Tibial artery (tissue), 4 donors: ENCODE data around the gene TGM3.

Experiments
- DNase-seq, 2 donors: peaks; one replicate each; pipeline ENCODE4 v3.0.0-alpha.2; 2019
- H3K27ac ChIP-seq, 2 donors: fragments of 200-600 bp; sonication (generic) in 1 of 2; 1 replicate in 1 of 2; 2 replicates in 1 of 2; pipeline ENCODE4 v1.5.1; 2018 to 2019; ENCODE audit warnings: mild to moderate bottlenecking in 1 of 2
- H3K27me3 ChIP-seq, 2 donors: fragments of 200-600 bp; sonication (generic) in 1 of 2; one replicate each; pipeline versions ENCODE4 v1.5.1 to v1.6.0; 2016 to 2019
- H3K36me3 ChIP-seq, 3 donors: fragments of 200-600 bp; sonication (generic) in 2 of 3; one replicate each; pipeline ENCODE4 v1.5.1; 2016 to 2019; ENCODE audit warnings: mild to moderate bottlenecking in 2 of 3
- H3K4me1 ChIP-seq, 4 donors: fragments of 200-600 bp; sonication (generic) in 2 of 4; 1 replicate in 3 of 4; 2 replicates in 1 of 4; pipeline ENCODE4 v1.5.1; 2016 to 2019
- H3K4me3 ChIP-seq, 2 donors: fragments of 200-600 bp; sonication (generic) in 1 of 2; 1 replicate in 1 of 2; 2 replicates in 1 of 2; pipeline ENCODE4 v1.5.1; 2018 to 2019; ENCODE audit warnings: mild to moderate bottlenecking in 2 of 2
- H3K9me3 ChIP-seq, 3 donors: fragments of 200-600 bp; sonication (generic) in 1 of 3; one replicate each; pipeline ENCODE4 v1.5.1; 2016 to 2019
- CTCF ChIP-seq, 2 experiments: fragments of 200-600 bp in 1 of 2; fragments of 450-650 bp in 1 of 2; IDR thresholded peaks; one replicate each; pipeline ENCODE4 v1.5.1; 2017 to 2019; ENCODE audit warnings: antibody characterized with exemption in 2 of 2, mild to moderate bottlenecking in 1 of 2, moderate library complexity in 1 of 2
- intact Hi-C: fragments of 100-400 bp; cut with DNase I; formaldehyde crosslinking; loops from one replicate; pipeline ENCODE4 v1.15.0; 2023; ENCODE audit warnings: low total_unique reads

TGM3 gene

GRCh38 chr20:2380601-2381000 is 84.8 kb downstream of the TGM3 start, which contains the start of gene TGM6:
Gene TGM6 (plus strand): TSS chr20:2380901. CDS start chr20:2380969, 68 bp downstream.
- TF ChIP-seq CTCF (IDR thresholded peaks at IDR 0.05) = no peak

GRCh38 chr20:2381303-2381702 is 85.5 kb downstream of the TGM3 start:
- no peaks in the 10 kb centered on the region for H3K36me3 ChIP-seq
- H3K4me1 ChIP-seq = no peaks in the 10 kb centered on the region
- H3K9me3 ChIP-seq = no peaks in the 10 kb centered on the region
- H3K27me3 ChIP-seq = peaks cover 0 to 2% of the 10 kb centered on the region in 2 donors
- no peak for TF ChIP-seq CTCF (IDR thresholded peaks at IDR 0.05)
- no peak overlapping the region for H3K4me3 ChIP-seq
- intact Hi-C loops = no loop called here
- no peak overlapping the region for H3K27ac ChIP-seq
- DNase-seq = no peak

More at GRCh38 chr20:2380601-2381000, 84.8 kb downstream of the TGM3 start, which contains the start of gene TGM6:
- DNase-seq = no peak
- Histone ChIP-seq H3K4me1 (no peaks in the 10 kb centered on the region), H3K4me3 (no peak within 1 kb of the TSS), H3K27me3 (peaks cover 0 to 2% of the 10 kb centered on the region in 2 donors), H3K27ac (no peak within 1 kb of the TSS), H3K9me3 (no peaks in the 10 kb centered on the region), H3K36me3 (no peaks in the 10 kb centered on the region)
- intact Hi-C loops = no loop called here

DNA sequence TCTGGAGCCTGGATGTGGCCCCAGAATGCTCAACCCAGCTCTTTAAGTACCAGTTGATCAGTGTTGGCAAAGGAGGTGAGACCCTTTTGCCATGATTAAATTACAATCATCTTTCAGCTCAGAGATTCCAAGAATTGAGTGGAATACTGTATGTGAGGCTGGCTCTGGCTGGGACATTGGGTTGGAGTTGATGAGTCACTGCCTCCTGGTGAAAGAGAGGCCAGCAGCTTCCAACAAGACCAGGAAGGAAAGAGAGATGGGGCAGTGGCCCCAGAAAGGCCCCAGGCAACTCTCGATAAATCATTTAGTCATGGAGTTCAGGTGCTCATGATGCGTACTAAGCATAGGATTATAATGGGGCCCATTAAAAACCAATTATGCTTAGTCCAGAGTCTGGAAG is 87.0 kb downstream of the TGM3 start:
- H3K4me3 ChIP-seq = no peak overlapping the region
- peaks cover 0 to 8% (median 5%) of the 10 kb centered on the region in 3 donors for H3K9me3 ChIP-seq
- no peak for DNase-seq
- H3K4me1 ChIP-seq = no peaks in the 10 kb centered on the region
- intact Hi-C loops = no loop called here
- TF ChIP-seq CTCF (IDR thresholded peaks at IDR 0.05) = no peak
- peaks cover 0 to 2% of the 10 kb centered on the region in 2 donors for H3K27me3 ChIP-seq
- no peaks in the 10 kb centered on the region for H3K36me3 ChIP-seq
- H3K27ac ChIP-seq = no peak overlapping the region

GRCh38 chr20:2385026-2385425 is 89.2 kb downstream of the TGM3 start:
- Histone ChIP-seq H3K4me1 (no peaks in the 10 kb centered on the region), H3K36me3 (no peaks in the 10 kb centered on the region), H3K9me3 (peaks cover 0 to 22% (median 5%) of the 10 kb centered on the region in 3 donors), H3K27me3 (peaks cover 0 to 2% of the 10 kb centered on the region in 2 donors), H3K27ac (no peak overlapping the region), H3K4me3 (no peak overlapping the region)
- TF ChIP-seq CTCF (IDR thresholded peaks at IDR 0.05) = no peak
- intact Hi-C loops = no loop called here
- DNase-seq = no peak

GRCh38 chr20:2385496-2385895 is 89.7 kb downstream of the TGM3 start:
- H3K27ac ChIP-seq = no peak overlapping the region
- intact Hi-C loops = no loop called here
- peaks cover 0 to 22% (median 5%) of the 10 kb centered on the region in 3 donors for H3K9me3 ChIP-seq
- H3K4me3 ChIP-seq = no peak overlapping the region
- H3K36me3 ChIP-seq = no peaks in the 10 kb centered on the region
- no peaks in the 10 kb centered on the region for H3K4me1 ChIP-seq
- H3K27me3 ChIP-seq = peaks cover 0 to 2% of the 10 kb centered on the region in 2 donors
- no peak for DNase-seq
- TF ChIP-seq CTCF (IDR thresholded peaks at IDR 0.05) = no peak
